ENCODE results near the gene FUT4.
"Not testable (repeated sequence)": the region's sequence is repeated elsewhere in the genome, so short reads cannot be mapped to it uniquely, and the experiment has no call there.

Gene FUT4

DNA sequence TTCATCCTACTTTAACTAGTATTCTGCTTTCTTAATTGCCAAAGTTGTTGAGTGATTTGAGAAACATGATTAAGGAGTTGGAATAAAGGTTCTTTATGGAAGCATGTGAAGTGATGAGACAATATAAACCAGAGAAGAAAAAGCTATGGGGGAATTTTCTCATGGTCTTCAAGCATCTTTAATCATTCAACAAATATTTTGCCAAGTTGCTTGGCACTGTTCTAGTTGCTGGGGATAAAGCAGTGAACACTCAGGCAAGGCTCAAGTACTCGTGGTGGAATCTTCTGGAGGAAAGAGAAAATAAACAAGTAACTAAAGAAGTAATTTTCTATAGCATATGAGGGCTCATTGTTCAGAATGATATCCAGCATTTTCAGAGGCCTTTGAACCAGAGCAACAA lies 14.3 kb downstream of the FUT4 start:
- Histone ChIP-seq H3K4me3 (ENCODE audit: low read length) (peak overlapping the region; percentile 0), H3K9ac (ENCODE audit: low read depth, low read length) (no peak overlapping the region), H3K4me2 (ENCODE audit: low read length) (no peak overlapping the region), H3K4me1 (ENCODE audit: control insufficient read depth, insufficient read depth, low read length) (peaks cover 39% of the 10 kb centered on the region), H3K27me3 (ENCODE audit: control insufficient read depth, insufficient read depth, low read length) (no peaks in the 10 kb centered on the region), H3K9me3 (replicated peaks; ENCODE audit: low read length) (no peaks in the 10 kb centered on the region), H3K36me3 (ENCODE audit: insufficient read depth, low read length) (no peaks in the 10 kb centered on the region)

- H3K9me3 ChIP-seq (replicated peaks; ENCODE audit: low read length) = no peaks in the 10 kb centered on the region
- H3K4me3 ChIP-seq (ENCODE audit: low read length) = no peak overlapping the region
- peaks cover 42% of the 10 kb centered on the region for H3K4me1 ChIP-seq (ENCODE audit: control insufficient read depth, insufficient read depth, low read length)
Measured at GRCh38 chr11:94558468-94558867, 14.7 kb downstream of the FUT4 start.

DNA sequence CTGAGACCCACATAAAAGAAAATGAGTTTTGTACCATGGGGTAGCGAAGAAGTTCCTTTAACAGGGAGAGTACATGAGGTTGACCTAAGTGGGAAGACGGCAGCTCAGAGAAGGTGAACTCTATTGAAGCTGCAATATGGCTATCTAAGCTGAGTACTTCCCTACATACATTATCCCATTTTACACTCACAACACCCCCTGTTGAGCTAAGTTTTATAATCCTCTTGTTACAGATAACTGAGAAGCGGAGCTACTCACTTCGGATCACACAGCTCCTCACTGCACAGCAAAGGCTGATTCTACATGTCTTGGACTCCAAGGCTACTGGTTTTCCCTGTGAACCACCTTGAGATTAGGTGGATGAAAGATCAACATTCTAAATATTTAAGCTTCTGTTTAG lies 15.2 kb downstream of the FUT4 start:
- Histone ChIP-seq H3K27me3 (ENCODE audit: control insufficient read depth, insufficient read depth, low read length) (no peaks in the 10 kb centered on the region), H3K9me3 (replicated peaks; ENCODE audit: low read length) (no peaks in the 10 kb centered on the region), H3K36me3 (ENCODE audit: insufficient read depth, low read length) (no peaks in the 10 kb centered on the region), H3K4me3 (ENCODE audit: low read length) (no peak overlapping the region), H3K9ac (ENCODE audit: low read depth, low read length) (no peak overlapping the region), H3K4me2 (ENCODE audit: low read length) (no peak overlapping the region), H3K4me1 (ENCODE audit: control insufficient read depth, insufficient read depth, low read length) (peaks cover 44% of the 10 kb centered on the region)

More at GRCh38 chr11:94558468-94558867, 14.7 kb downstream of the FUT4 start:
- Histone ChIP-seq H3K9ac (ENCODE audit: low read depth, low read length) (no peak overlapping the region), H3K36me3 (ENCODE audit: insufficient read depth, low read length) (no peaks in the 10 kb centered on the region), H3K27me3 (ENCODE audit: control insufficient read depth, insufficient read depth, low read length) (no peaks in the 10 kb centered on the region), H3K4me2 (ENCODE audit: low read length) (no peak overlapping the region)

DNA sequence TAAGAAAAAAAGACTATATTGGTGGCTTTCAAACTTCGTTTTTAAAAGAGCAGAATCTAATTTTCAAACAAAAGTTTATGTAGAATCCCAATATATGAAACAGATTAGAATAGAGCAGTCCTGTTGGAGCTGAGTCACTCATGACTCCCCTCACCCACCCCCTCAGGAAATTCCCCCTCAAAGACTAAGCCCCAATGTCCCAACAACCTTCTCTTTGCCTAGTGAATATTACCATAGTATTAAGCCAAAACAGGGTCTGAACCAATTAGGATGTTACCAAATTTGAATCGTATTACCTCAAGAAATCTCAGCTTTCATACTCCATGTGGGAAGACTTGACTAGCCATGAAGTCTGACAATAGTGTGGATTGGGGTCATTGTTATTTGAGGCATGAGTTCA lies 15.6 kb downstream of the FUT4 start:
- no peaks in the 10 kb centered on the region for H3K36me3 ChIP-seq (ENCODE audit: insufficient read depth, low read length)
- no peaks in the 10 kb centered on the region for H3K27me3 ChIP-seq (ENCODE audit: control insufficient read depth, insufficient read depth, low read length)
- H3K4me3 ChIP-seq (ENCODE audit: low read length) = no peak overlapping the region
- peaks cover 45% of the 10 kb centered on the region for H3K4me1 ChIP-seq (ENCODE audit: control insufficient read depth, insufficient read depth, low read length)
- H3K9me3 ChIP-seq (replicated peaks; ENCODE audit: low read length) = no peaks in the 10 kb centered on the region
- no peak overlapping the region for H3K4me2 ChIP-seq (ENCODE audit: low read length)
- H3K9ac ChIP-seq (ENCODE audit: low read depth, low read length) = no peak overlapping the region

DNA sequence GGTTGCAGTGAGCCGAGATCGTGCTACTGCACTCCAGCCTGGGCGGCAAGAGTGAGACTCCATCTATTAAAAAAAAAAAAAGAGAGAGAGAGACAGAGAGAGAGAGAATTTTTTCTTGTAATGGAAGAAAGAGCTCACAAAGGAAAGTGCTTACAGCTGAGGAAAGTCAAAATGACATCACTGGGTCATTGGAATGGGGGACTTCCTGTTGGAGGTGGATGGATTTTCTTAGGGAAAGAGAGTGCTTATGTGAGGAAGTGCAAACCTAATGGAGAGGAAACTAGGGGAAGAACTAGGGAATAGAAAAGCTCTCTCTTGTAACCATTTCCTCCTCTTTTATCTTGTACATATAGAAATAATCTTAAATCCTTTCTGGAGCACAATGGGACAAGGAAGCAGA lies 17.1 kb downstream of the FUT4 start:
- Histone ChIP-seq H3K27me3 (ENCODE audit: control insufficient read depth, insufficient read depth, low read length) (no peaks in the 10 kb centered on the region), H3K9me3 (replicated peaks; ENCODE audit: low read length) (no peaks in the 10 kb centered on the region), H3K4me1 (ENCODE audit: control insufficient read depth, insufficient read depth, low read length) (peaks cover 45% of the 10 kb centered on the region), H3K36me3 (ENCODE audit: insufficient read depth, low read length) (no peaks in the 10 kb centered on the region), H3K4me2 (ENCODE audit: low read length) (no peak overlapping the region), H3K9ac (ENCODE audit: low read depth, low read length) (no peak overlapping the region), H3K4me3 (ENCODE audit: low read length) (no peak overlapping the region)

GRCh38 chr11:94563176-94563847 lies 19.6 kb downstream of the FUT4 start:
- Histone ChIP-seq H3K27me3 (ENCODE audit: control insufficient read depth, insufficient read depth, low read length) (no peaks in the 10 kb centered on the region), H3K4me3 (ENCODE audit: low read length) (no peak overlapping the region), H3K9ac (ENCODE audit: low read depth, low read length) (peak overlapping the region; percentile 24), H3K36me3 (ENCODE audit: insufficient read depth, low read length) (no peaks in the 10 kb centered on the region), H3K9me3 (replicated peaks; ENCODE audit: low read length) (no peaks in the 10 kb centered on the region), H3K4me1 (ENCODE audit: control insufficient read depth, insufficient read depth, low read length) (peaks cover 26% of the 10 kb centered on the region), H3K4me2 (ENCODE audit: low read length) (no peak overlapping the region)

- H3K4me1 ChIP-seq (ENCODE audit: control insufficient read depth, insufficient read depth, low read length) = peaks cover 19% of the 10 kb centered on the region
- H3K4me2 ChIP-seq (ENCODE audit: low read length) = no peak overlapping the region
- no peaks in the 10 kb centered on the region for H3K36me3 ChIP-seq (ENCODE audit: insufficient read depth, low read length)
- H3K9me3 ChIP-seq (replicated peaks; ENCODE audit: low read length) = no peaks in the 10 kb centered on the region
- H3K4me3 ChIP-seq (ENCODE audit: low read length) = no peak overlapping the region
- H3K9ac ChIP-seq (ENCODE audit: low read depth, low read length) = no peak overlapping the region
- H3K27me3 ChIP-seq (ENCODE audit: control insufficient read depth, insufficient read depth, low read length) = no peaks in the 10 kb centered on the region
Measured at GRCh38 chr11:94563848-94564467, 20.2 kb downstream of the FUT4 start.

- H3K27me3 ChIP-seq (ENCODE audit: control insufficient read depth, insufficient read depth, low read length) = no peaks in the 10 kb centered on the region
- H3K4me3 ChIP-seq (ENCODE audit: low read length) = no peak within 1 kb of the TSS
- no peaks in the 10 kb centered on the region for H3K36me3 ChIP-seq (ENCODE audit: insufficient read depth, low read length)
- H3K9ac ChIP-seq (ENCODE audit: low read depth, low read length) = no peak within 1 kb of the TSS
- peaks cover 12% of the 10 kb centered on the region for H3K4me1 ChIP-seq (ENCODE audit: control insufficient read depth, insufficient read depth, low read length)
- H3K4me2 ChIP-seq (ENCODE audit: low read length) = no peak within 1 kb of the TSS
- no peaks in the 10 kb centered on the region for H3K9me3 ChIP-seq (replicated peaks; ENCODE audit: low read length)
Measured at GRCh38 chr11:94567181-94567670, 23.5 kb downstream of the FUT4 start, which contains the start of gene PIWIL4. Gene PIWIL4 (plus strand): TSS chr11:94567368. CDS start chr11:94567519, 151 bp downstream.

DNA sequence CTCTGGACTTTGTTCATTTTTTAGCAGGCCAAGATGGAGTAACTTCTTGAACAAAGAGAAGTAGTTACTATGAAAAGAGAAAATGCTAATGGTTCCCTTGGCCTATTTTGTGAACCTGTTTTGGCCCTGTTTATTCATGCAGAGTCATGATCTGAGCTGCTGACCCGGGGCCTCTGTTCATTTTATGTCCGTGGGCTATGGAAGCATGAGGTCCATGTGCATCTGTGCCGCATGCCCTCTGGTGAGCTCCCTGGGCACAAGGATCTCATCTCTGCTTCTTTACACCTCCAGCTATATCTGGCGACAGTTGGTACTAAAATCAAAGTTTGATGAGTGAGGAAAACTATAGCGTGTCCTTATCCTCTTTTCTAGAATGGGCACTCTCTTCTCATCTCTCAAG lies 24.5 kb downstream of the FUT4 start:
- Histone ChIP-seq H3K9me3 (replicated peaks; ENCODE audit: low read length) (no peaks in the 10 kb centered on the region), H3K4me3 (ENCODE audit: low read length) (no peak overlapping the region), H3K4me1 (ENCODE audit: control insufficient read depth, insufficient read depth, low read length) (peaks cover 6% of the 10 kb centered on the region), H3K9ac (ENCODE audit: low read depth, low read length) (no peak overlapping the region), H3K4me2 (ENCODE audit: low read length) (no peak overlapping the region), H3K27me3 (ENCODE audit: control insufficient read depth, insufficient read depth, low read length) (no peaks in the 10 kb centered on the region), H3K36me3 (ENCODE audit: insufficient read depth, low read length) (no peaks in the 10 kb centered on the region)

- H3K4me2 ChIP-seq (ENCODE audit: low read length) = no peak overlapping the region
- H3K9ac ChIP-seq (ENCODE audit: low read depth, low read length) = no peak overlapping the region
- no peaks in the 10 kb centered on the region for H3K36me3 ChIP-seq (ENCODE audit: insufficient read depth, low read length)
Measured at GRCh38 chr11:94568717-94569116, 25.0 kb downstream of the FUT4 start.

GRCh38 chr11:94572975-94573374 lies 29.3 kb downstream of the FUT4 start:
- H3K36me3 ChIP-seq (ENCODE audit: insufficient read depth, low read length); H3K4me1 ChIP-seq (ENCODE audit: control insufficient read depth, insufficient read depth, low read length); H3K4me2 ChIP-seq (ENCODE audit: low read length); H3K9me3 ChIP-seq (replicated peaks; ENCODE audit: low read length); H3K9ac ChIP-seq (ENCODE audit: low read depth, low read length); H3K27me3 ChIP-seq (ENCODE audit: control insufficient read depth, insufficient read depth, low read length); H3K4me3 ChIP-seq (ENCODE audit: low read length): not testable (repeated sequence)

More at GRCh38 chr11:94568717-94569116, 25.0 kb downstream of the FUT4 start:
- Histone ChIP-seq H3K4me3 (ENCODE audit: low read length) (no peak overlapping the region), H3K4me1 (ENCODE audit: control insufficient read depth, insufficient read depth, low read length) (peaks cover 4% of the 10 kb centered on the region), H3K27me3 (ENCODE audit: control insufficient read depth, insufficient read depth, low read length) (no peaks in the 10 kb centered on the region), H3K9me3 (replicated peaks; ENCODE audit: low read length) (no peaks in the 10 kb centered on the region)
